A549 treated with AZD9567 at 1 μM for 4 hours (cell line): Measurements from ENCODE around the gene TTK. TPM values are rescaled to one million over a fixed set of nuclear protein-coding genes. Genes with fewer than 3 reads are reported as not detected.

ENCODE experiments used
- total RNA-seq: library from RNA; stranded (reverse); fragments of 200-300 nt; extraction: Qiagen RNA extraction; gene quantifications from 5 replicates; pipeline ENCODE4 v1.2.3, GENCODE V29; 2022; ENCODE audit not compliant: insufficient read depth

Gene TTK
- total RNA-seq: 16.8 to 35.5 TPM (median 20.2 TPM) in 5 replicates

DNA sequence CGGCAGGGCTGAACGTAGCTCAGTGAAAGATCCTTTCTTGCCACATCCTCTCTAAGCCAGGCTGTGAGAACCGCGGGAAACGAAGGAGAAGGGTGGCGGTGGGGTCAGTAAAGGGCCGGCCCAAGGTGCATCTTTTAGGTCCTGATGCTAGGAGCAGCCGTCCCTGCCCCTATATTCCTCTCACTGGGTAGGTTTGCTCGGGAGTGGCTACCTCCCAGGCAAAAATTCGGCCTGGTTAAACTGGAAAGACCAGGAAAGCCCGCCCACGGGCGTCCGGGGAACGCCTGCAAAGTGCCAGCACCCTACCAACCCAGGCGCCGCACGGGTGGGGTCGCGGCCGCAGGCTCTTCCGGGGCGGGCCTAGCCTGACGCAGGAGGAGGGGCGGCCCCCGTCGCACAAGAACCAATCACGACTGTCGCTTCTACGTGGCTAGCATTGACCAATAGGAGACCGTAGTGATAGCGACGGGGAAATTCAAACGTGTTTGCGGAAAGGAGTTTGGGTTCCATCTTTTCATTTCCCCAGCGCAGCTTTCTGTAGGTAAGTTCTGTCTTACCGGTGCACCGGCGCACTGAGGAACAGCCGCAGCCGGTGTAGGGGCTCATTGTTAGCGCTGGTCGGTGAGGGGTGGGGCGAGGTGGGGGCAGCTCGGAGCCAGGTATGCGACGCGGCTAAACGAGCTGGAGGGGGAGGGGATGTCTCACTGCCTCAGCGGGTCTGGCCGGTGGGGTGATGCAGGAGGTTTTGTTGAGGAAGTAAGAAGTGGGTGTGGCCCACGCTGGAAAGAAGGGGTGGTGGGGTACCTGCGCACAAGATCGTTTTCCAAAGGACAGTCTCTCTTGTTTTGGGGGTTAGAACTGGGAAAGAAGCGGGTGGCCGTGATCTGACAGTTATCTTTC, at the start of gene TTK:
TTK (plus strand) TSS at position 477 of the 900 bp plus-strand sequence. CDS start 1,195 bp downstream, outside the sequence.

Other genes with a start within 250 kb of the TTK start
- gene ELOVL4, start 57.1 kb upstream of the TTK start, total RNA-seq: 1.8 to 4.7 TPM (median 1.8 TPM) in 5 replicates
- 5.6 to 11.9 TPM (median 5.9 TPM) in 5 replicates for gene BCKDHB, start 102.0 kb downstream of the TTK start, total RNA-seq